Loucy (cell line): ENCODE data around the gene AKT1S1.

Experiments used
- H2AFZ ChIP-seq: fragments of 200-600 bp; sonication (generic); 2 replicates; pipeline ENCODE4 v1.6.0; 2016; ENCODE audit warnings: antibody characterized with exemption, mild to moderate bottlenecking, low read length, moderate library complexity
- H3F3A ChIP-seq: fragments of 200-600 bp; 2 replicates; pipeline ENCODE4 v1.6.0; 2016; ENCODE audit warnings: antibody characterized with exemption, low read depth, mild to moderate bottlenecking
- H3K27me3 ChIP-seq: fragments of 200-600 bp; sonication (generic); 2 replicates; pipeline ENCODE4 v1.6.1; 2014; ENCODE audit warnings: low read length, mild to moderate bottlenecking; ENCODE audit not compliant: insufficient read depth, poor library complexity, severe bottlenecking
- H3K36me3 ChIP-seq: fragments of 200-600 bp; sonication (generic); 2 replicates; pipeline ENCODE4 v1.6.1; 2016; ENCODE audit warnings: low read length; ENCODE audit not compliant: insufficient read depth
- H3K4me1 ChIP-seq: fragments of 200-600 bp; sonication (generic); 2 replicates; pipeline ENCODE4 v1.5.1; 2014; ENCODE audit warnings: low read length, mild to moderate bottlenecking; ENCODE audit not compliant: insufficient read depth, poor library complexity, severe bottlenecking
- H3K4me2 ChIP-seq: fragments of 200-600 bp; sonication (generic); 2 replicates; pipeline ENCODE4 v1.6.0; 2014; ENCODE audit warnings: antibody characterized with exemption, low read length, low read depth, mild to moderate bottlenecking; ENCODE audit not compliant: poor library complexity, severe bottlenecking
- H3K4me3 ChIP-seq: fragments of 200-600 bp; sonication (generic); 2 replicates; pipeline ENCODE4 v1.5.1; 2014; ENCODE audit warnings: low read length, mild to moderate bottlenecking, mixed read lengths; ENCODE audit not compliant: poor library complexity, severe bottlenecking
- H3K79me2 ChIP-seq: fragments of 200-600 bp; sonication (generic); 2 replicates; pipeline ENCODE4 v1.6.1; 2014; ENCODE audit warnings: low read length; ENCODE audit not compliant: insufficient read depth
- H3K9ac ChIP-seq: fragments of 200-600 bp; sonication (generic); 2 replicates; pipeline ENCODE4 v1.6.0; 2014; ENCODE audit warnings: mild to moderate bottlenecking, low read depth, low read length, moderate library complexity; ENCODE audit not compliant: poor library complexity, severe bottlenecking
- H3K9me2 ChIP-seq: fragments of 200-600 bp; sonication (generic); replicated peaks from 2 replicates; pipeline ENCODE4 v1.6.1; 2016; ENCODE audit warnings: low read depth, low read length, mixed read lengths
- H3K9me3 ChIP-seq: fragments of 200-600 bp; sonication (generic); 2 replicates; pipeline ENCODE4 v1.6.1; 2014; ENCODE audit warnings: mild to moderate bottlenecking, antibody characterized with exemption, low read length, low read depth; ENCODE audit not compliant: insufficient read depth
- H4K20me1 ChIP-seq: fragments of 200-600 bp; sonication (generic); 2 replicates; pipeline ENCODE4 v1.6.0; 2014; ENCODE audit warnings: antibody characterized with exemption, low read length, mild to moderate bottlenecking; ENCODE audit not compliant: insufficient read depth, poor library complexity, severe bottlenecking
- CTCF ChIP-seq: fragments of 200-600 bp; sonication (generic); conservative IDR thresholded peaks from 2 replicates; pipeline ENCODE4 v1.5.1; 2014; ENCODE audit warnings: mild to moderate bottlenecking, antibody characterized with exemption, low read length
- EZH2phosphoT487 ChIP-seq: fragments of 200-600 bp; IDR thresholded peaks from 2 replicates; pipeline ENCODE4 v1.6.1; 2018; ENCODE audit warnings: antibody characterized with exemption, mild to moderate bottlenecking, moderate library complexity, borderline replicate concordance

Gene AKT1S1

GRCh38 chr19:49851456-49852259 is 25.5 kb downstream of the AKT1S1 start:
- peak overlapping the region; percentile 99 for H3K4me3 ChIP-seq
- H2AFZ ChIP-seq: no peak overlapping the region
- no peaks in the 10 kb centered on the region for H3K27me3 ChIP-seq
- H3K4me2 ChIP-seq: peak overlapping the region; percentile 95
- H3K4me1 ChIP-seq: peaks cover 32% of the 10 kb centered on the region
- H3F3A ChIP-seq: 0 out of 2 replicates have a peak, but pooled peaks cover 3% of the 10 kb centered on the region
- peaks cover 37% of the 10 kb centered on the region for H3K79me2 ChIP-seq
- H3K9ac ChIP-seq: peak overlapping the region; percentile 68
- TF ChIP-seq CTCF (no peak), EZH2phosphoT487 (no peak)
- no peaks in the 10 kb centered on the region for H3K9me2 ChIP-seq
- no peaks in the 10 kb centered on the region for H3K9me3 ChIP-seq
- H4K20me1 ChIP-seq: peaks cover 42% of the 10 kb centered on the region
- H3K36me3 ChIP-seq: peaks cover 14% of the 10 kb centered on the region; the same call in 1 of the 2 replicates

GRCh38 chr19:49850487-49851342 is 26.4 kb downstream of the AKT1S1 start, which contains the start of gene PTOV1:
TSS of gene PTOV1 (plus strand) at chr19:49851159.
- Histone ChIP-seq H3K27me3 (no peaks in the 10 kb centered on the region), H3K4me2 (peak within 1 kb of the TSS; percentile 95), H3K79me2 (peaks cover 37% of the 10 kb centered on the region), H3K4me1 (peaks cover 32% of the 10 kb centered on the region), H3K4me3 (peak within 1 kb of the TSS; percentile 99), H3K9me3 (no peaks in the 10 kb centered on the region), H3K9ac (peak within 1 kb of the TSS; percentile 90), H3K9me2 (no peaks in the 10 kb centered on the region), H3F3A (0 out of 2 replicates have a peak, but pooled peaks cover 3% of the 10 kb centered on the region), H2AFZ (peak within 1 kb of the TSS; percentile 99), H3K36me3 (peaks cover 5% of the 10 kb centered on the region; the same call in 1 of the 2 replicates), H4K20me1 (peaks cover 39% of the 10 kb centered on the region)
- TF ChIP-seq CTCF (no peak), EZH2phosphoT487 (no peak)

DNA sequence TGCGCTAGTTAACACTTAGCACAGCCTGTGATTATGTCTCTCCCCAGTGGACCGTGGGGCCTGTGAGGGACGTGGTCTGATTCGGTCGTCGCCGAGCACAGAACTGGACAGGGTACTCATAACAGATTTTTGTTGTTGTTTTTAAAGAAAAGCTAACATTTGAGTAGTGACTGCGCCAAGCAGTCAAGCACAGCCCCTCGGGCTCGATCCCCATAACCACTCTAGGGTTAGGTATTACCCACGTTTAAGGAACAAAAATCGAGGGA is 27.0 kb downstream of the AKT1S1 start:
- Histone ChIP-seq H3K9me2 (no peaks in the 10 kb centered on the region), H3K79me2 (peaks cover 34% of the 10 kb centered on the region), H3K4me3 (peak overlapping the region; percentile 99), H2AFZ (peak overlapping the region; percentile 99), H3K9ac (peak overlapping the region; percentile 90), H3K9me3 (no peaks in the 10 kb centered on the region), H3K36me3 (no peaks in the 10 kb centered on the region; the same call in 1 of the 2 replicates), H3K4me2 (peak overlapping the region; percentile 69), H3F3A (0 out of 2 replicates have a peak, but pooled peaks cover 3% of the 10 kb centered on the region), H3K4me1 (peaks cover 32% of the 10 kb centered on the region), H3K27me3 (no peaks in the 10 kb centered on the region), H4K20me1 (peaks cover 33% of the 10 kb centered on the region)
- TF ChIP-seq EZH2phosphoT487: no peak
- no peak for TF ChIP-seq CTCF
